ENCODE measurements around the gene CFAP299. TPM values are rescaled to one million over a fixed set of nuclear protein-coding genes. Genes with fewer than 3 reads are reported as not detected.

Gene CFAP299
- polyA plus RNA-seq, 2 of the 4 experiments (the other 2 are of a cell fraction), result not detected

GRCh38 chr4:80424225-80424581 lies 88.7 kb downstream of the CFAP299 start:
- TF ChIP-seq CHD2 (IDR thresholded peaks at IDR 0.05; ENCODE audit: low read length, partially characterized antibody) (no peak), E2F6 (IDR thresholded peaks at IDR 0.05; ENCODE audit: borderline replicate concordance, low read depth) (no peak), USF2 (IDR thresholded peaks at IDR 0.05) (no peak), TFCP2L1 (CRISPR knock-in tag; IDR thresholded peaks at IDR 0.05) (no peak), FOSB (CRISPR knock-in tag; IDR thresholded peaks at IDR 0.05) (no peak)
- no peaks in the 10 kb centered on the region for H3K4me1 ChIP-seq
- FAIRE-seq (no peak), DNase-seq (ENCODE audit: low read depth in 1 of 2, low spot score in 1 of 2) (no peak), ATAC-seq (no peak)
- no peak overlapping the region for H3K4me2 ChIP-seq
- no peaks in the 10 kb centered on the region for H3K9me3 ChIP-seq
- H3K27ac ChIP-seq, result no peak overlapping the region
- CTCF ChIA-PET, result no interaction called here
- no peak overlapping the region for H3K4me3 ChIP-seq
- WGBS (ENCODE audit: missing lambda C conversion rate), result 21% methylated on average over 2 of the region's 2 CpGs
- POLR2A ChIA-PET, result no interaction called here

GRCh38 chr4:80425124-80426100 lies 89.9 kb downstream of the CFAP299 start:
- no peak for FAIRE-seq

More at GRCh38 chr4:80425124-80426100, 89.9 kb downstream of the CFAP299 start:
- ChIA-PET CTCF (no interaction called here), POLR2A (no interaction called here)
- no peak for DNase-seq (ENCODE audit: low read depth in 1 of 2, low spot score in 1 of 2)
- H3K4me1 ChIP-seq, result no peaks in the 10 kb centered on the region
- no peak for ATAC-seq
- H3K9me3 ChIP-seq, result no peaks in the 10 kb centered on the region
- H3K4me2 ChIP-seq, result no peak overlapping the region
- TF ChIP-seq FOSL2 (IDR thresholded peaks at IDR 0.05) (no peak), FOSL2 (CRISPR knock-in tag; IDR thresholded peaks at IDR 0.05) (no peak), HOXB13 (CRISPR knock-in tag; IDR thresholded peaks at IDR 0.05; ENCODE audit: low read depth) (no peak), ZFP36 (IDR thresholded peaks at IDR 0.05; ENCODE audit: borderline replicate concordance, partially characterized antibody) (no peak), SREBF2 (IDR thresholded peaks at IDR 0.05) (no peak), ESRRA (IDR thresholded peaks at IDR 0.05; ENCODE audit: borderline replicate concordance, low read length) (no peak), TFCP2L1 (CRISPR knock-in tag; IDR thresholded peaks at IDR 0.05) (no peak), RAD21 (conservative IDR thresholded peaks at IDR 0.05 in 1 of 2, IDR thresholded peaks at IDR 0.05 in 1 of 2) (no peak), CBX2 (IDR thresholded peaks at IDR 0.05; ENCODE audit: borderline replicate concordance, low read depth) (no peak), RARB (CRISPR knock-in tag; IDR thresholded peaks at IDR 0.05) (no peak), ZC3H11A (IDR thresholded peaks at IDR 0.05) (no peak), KDM1A (IDR thresholded peaks at IDR 0.05; ENCODE audit: low read depth) (no peak), USF2 (IDR thresholded peaks at IDR 0.05) (no peak), GATA3 (IDR thresholded peaks at IDR 0.05; ENCODE audit: borderline replicate concordance) (no peak), HMGXB4 (CRISPR knock-in tag; IDR thresholded peaks at IDR 0.05; ENCODE audit: borderline replicate concordance) (no peak), HES2 (IDR thresholded peaks at IDR 0.05) (no peak), BCL3 (IDR thresholded peaks at IDR 0.05) (no peak), POLR2AphosphoS2 (conservative IDR thresholded peaks at IDR 0.05; ENCODE audit: low read length) (no peak)
- 36% methylated on average over 4 of the region's 4 CpGs for WGBS (ENCODE audit: missing lambda C conversion rate)
- H3K27ac ChIP-seq, result no peak overlapping the region
- H3K4me3 ChIP-seq, result no peak overlapping the region

Measured in A549 (cell line).